Breast epithelium (tissue), 4 donors: ENCODE results near the gene BICD2. TPM values are rescaled to one million over a fixed set of nuclear protein-coding genes. Genes with fewer than 3 reads are reported as not detected.

Experiments used
- DNase-seq, 2 donors: peaks; one replicate each; pipeline ENCODE4 v3.0.0-alpha.2; 2019; ENCODE audit warnings: low spot score in 2 of 2
- H3K27ac ChIP-seq, 2 donors: fragments of 200-600 bp; sonication (generic) in 1 of 2; one replicate each; pipeline ENCODE4 v1.5.1; 2016 to 2019; ENCODE audit warnings: mild to moderate bottlenecking in 1 of 2
- H3K27me3 ChIP-seq, 2 donors: fragments of 200-600 bp; sonication (generic) in 1 of 2; one replicate each; pipeline versions ENCODE4 v1.5.1 to v1.6.0; 2017 to 2019; ENCODE audit warnings: control low read depth in 1 of 2, mild to moderate bottlenecking in 1 of 2
- H3K36me3 ChIP-seq: fragments of 200-600 bp; one replicate; pipeline ENCODE4 v1.5.1; 2019
- H3K4me1 ChIP-seq, 2 donors: fragments of 200-600 bp; sonication (generic); one replicate each; pipeline ENCODE4 v1.5.1; 2016 to 2019; ENCODE audit warnings: control low read depth in 1 of 2
- H3K4me3 ChIP-seq, 3 donors: fragments of 200-600 bp; sonication (generic); 1 replicate in 2 of 3; 2 replicates in 1 of 3; pipeline ENCODE4 v1.5.1; 2016 to 2019; ENCODE audit warnings: mild to moderate bottlenecking in 3 of 3, moderate library complexity in 2 of 3
- H3K9me3 ChIP-seq, 2 donors: fragments of 200-600 bp; sonication (generic) in 1 of 2; one replicate each; pipeline ENCODE4 v1.5.1; 2016 to 2019; ENCODE audit warnings: control low read depth in 1 of 2
- POLR2A ChIP-seq: fragments of 450-650 bp; IDR thresholded peaks from one replicate; pipeline ENCODE4 v1.6.1; 2016; ENCODE audit warnings: antibody characterized with exemption, mild to moderate bottlenecking, moderate library complexity
- POLR2AphosphoS5 ChIP-seq, 3 donors: sonication (generic); formaldehyde crosslinking; IDR thresholded peaks; one replicate each; pipeline ENCODE4 v1.6.1; 2017; ENCODE audit warnings: antibody characterized with exemption in 3 of 3
- intact Hi-C: fragments of 100-400 bp; cut with DNase I; formaldehyde crosslinking; loops from one replicate; pipeline ENCODE4 v1.15.1; 2023; ENCODE audit warnings: low total_unique reads
- total RNA-seq, 3 donors: library from RNA; depleted of rRNA; stranded (reverse); fragments of >200 nt; gene quantifications; one replicate each; pipeline ENCODE4 v1.1.0, GENCODE V29; 2016
- TF ChIP-seq, protein P1 (sequence below), 3 donors: fragments of 450-650 bp; IDR thresholded peaks; one replicate each; pipeline ENCODE4 v1.5.1; 2016 to 2017; ENCODE audit warnings: antibody characterized with exemption in 3 of 3, mild to moderate bottlenecking in 3 of 3, moderate library complexity in 3 of 3

BICD2 gene
- total RNA-seq, 3 donors from 2014 or later: 22.8 to 56.0 (median 26.5) TPM

DNA sequence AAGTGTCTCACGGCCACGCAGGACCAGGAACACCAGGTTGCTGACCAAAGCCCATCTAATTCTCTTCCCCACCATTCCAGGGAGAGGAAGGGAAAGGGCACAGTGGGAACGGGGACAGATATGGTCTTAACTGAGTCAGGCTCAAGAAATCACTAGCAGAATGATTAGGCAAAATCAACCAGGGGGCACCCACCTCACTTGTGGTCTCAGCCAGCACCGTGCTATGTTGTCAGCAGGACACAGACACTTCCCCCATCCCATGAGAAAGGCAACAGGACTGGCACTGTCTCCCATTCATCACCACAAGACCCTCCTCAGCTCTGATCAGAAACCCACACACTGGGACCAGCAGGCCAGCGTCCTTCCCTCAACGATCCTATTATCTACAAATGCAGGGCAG lies 2.9 kb downstream of the BICD2 start:
- H3K4me1 ChIP-seq: peaks cover 8 to 23% of the 10 kb centered on the region in 2 donors
- H3K27me3 ChIP-seq: no peaks in the 10 kb centered on the region
- DNase-seq: no peak
- no peak for TF ChIP-seq POLR2A
- TF ChIP-seq POLR2AphosphoS5 (IDR thresholded peaks at IDR 0.05): no peak
- TF ChIP-seq, protein P1, sequence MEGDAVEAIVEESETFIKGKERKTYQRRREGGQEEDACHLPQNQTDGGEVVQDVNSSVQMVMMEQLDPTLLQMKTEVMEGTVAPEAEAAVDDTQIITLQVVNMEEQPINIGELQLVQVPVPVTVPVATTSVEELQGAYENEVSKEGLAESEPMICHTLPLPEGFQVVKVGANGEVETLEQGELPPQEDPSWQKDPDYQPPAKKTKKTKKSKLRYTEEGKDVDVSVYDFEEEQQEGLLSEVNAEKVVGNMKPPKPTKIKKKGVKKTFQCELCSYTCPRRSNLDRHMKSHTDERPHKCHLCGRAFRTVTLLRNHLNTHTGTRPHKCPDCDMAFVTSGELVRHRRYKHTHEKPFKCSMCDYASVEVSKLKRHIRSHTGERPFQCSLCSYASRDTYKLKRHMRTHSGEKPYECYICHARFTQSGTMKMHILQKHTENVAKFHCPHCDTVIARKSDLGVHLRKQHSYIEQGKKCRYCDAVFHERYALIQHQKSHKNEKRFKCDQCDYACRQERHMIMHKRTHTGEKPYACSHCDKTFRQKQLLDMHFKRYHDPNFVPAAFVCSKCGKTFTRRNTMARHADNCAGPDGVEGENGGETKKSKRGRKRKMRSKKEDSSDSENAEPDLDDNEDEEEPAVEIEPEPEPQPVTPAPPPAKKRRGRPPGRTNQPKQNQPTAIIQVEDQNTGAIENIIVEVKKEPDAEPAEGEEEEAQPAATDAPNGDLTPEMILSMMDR (IDR thresholded peaks at IDR 0.05): no peak
- no peak overlapping the region for H3K27ac ChIP-seq
- H3K36me3 ChIP-seq: no peaks in the 10 kb centered on the region
- intact Hi-C loops: no loop called here
- H3K4me3 ChIP-seq: no peak overlapping the region
- H3K9me3 ChIP-seq: no peaks in the 10 kb centered on the region

DNA sequence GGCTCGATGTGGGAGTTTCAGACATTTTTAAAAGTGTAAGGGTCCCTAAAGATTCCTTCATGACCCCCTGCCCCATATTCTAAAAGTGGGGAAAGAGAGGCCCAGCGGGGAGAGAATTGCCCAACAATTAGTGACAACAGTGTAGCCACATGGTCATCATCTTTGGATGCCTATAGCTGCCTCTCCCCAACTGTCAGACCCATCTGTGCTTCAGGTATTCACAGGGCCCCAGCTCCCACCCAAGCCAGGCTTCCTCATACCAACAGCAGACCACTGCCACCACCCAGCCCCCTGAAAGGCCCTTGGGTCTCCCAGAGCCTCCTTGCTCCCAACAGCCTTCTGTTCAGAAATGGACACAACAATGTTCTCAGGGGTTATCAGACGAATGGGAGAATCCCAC lies 4.1 kb downstream of the BICD2 start:
- intact Hi-C loops: no loop called here
- Histone ChIP-seq H3K4me1 (peaks cover 8 to 17% of the 10 kb centered on the region in 2 donors), H3K27me3 (no peaks in the 10 kb centered on the region), H3K27ac (peak overlapping the region in 1 of 2 donors; percentile 3), H3K4me3 (no peak overlapping the region), H3K36me3 (no peaks in the 10 kb centered on the region), H3K9me3 (no peaks in the 10 kb centered on the region)
- TF ChIP-seq POLR2A (no peak), POLR2AphosphoS5 (IDR thresholded peaks at IDR 0.05) (no peak)
- TF ChIP-seq, protein P1 (IDR thresholded peaks at IDR 0.05): no peak
- DNase-seq: no peak

DNA sequence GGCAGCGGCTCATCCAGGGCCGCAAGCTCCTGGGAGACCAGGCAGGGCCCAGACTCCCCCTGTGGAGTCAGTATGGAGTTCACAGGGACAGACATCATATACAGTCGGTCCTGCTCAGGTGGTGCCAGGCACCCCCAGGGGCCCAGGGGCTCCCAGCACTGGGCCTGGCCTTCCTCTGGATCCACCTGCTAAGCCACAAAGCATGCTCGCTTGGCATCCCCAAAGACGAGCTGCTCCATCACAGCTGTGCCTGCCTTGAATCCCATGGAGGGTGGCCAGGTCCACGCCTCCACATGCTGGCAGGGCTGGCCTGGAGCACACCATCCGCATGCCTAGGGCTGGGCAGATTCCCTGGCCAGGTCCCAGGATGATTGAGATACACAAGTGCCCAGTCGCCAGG lies 4.6 kb downstream of the BICD2 start:
- no peaks in the 10 kb centered on the region for H3K9me3 ChIP-seq
- H3K4me3 ChIP-seq: no peak overlapping the region
- peak overlapping the region in 1 of 2 donors; percentile 3 for H3K27ac ChIP-seq
- intact Hi-C loops: no loop called here
- no peaks in the 10 kb centered on the region for H3K36me3 ChIP-seq
- TF ChIP-seq, protein P1 (IDR thresholded peaks at IDR 0.05): no peak
- no peaks in the 10 kb centered on the region for H3K27me3 ChIP-seq
- H3K4me1 ChIP-seq: peaks cover 8 to 17% of the 10 kb centered on the region in 2 donors
- DNase-seq: peak in 1 of 2 donors; percentile 60

DNA sequence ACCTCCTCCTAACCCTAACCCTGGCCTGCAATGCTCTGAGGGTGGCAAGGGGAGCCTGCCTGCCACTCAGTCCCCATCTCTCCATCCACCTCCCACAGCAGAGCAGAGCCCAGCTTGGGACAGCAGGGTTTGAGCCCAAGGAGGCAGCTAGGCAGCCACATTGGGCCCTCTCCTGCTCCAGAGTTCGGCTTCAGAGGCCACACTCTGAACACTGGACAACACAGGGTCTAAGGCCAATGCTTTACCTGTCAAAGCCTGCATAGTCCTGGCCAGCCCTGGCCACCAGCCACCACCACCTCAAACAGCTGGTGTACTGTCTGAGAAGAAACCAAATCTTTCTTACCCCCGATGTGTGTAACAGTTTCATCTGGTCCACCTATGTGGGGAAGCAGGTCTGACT lies 5.2 kb downstream of the BICD2 start:
- Histone ChIP-seq H3K4me1 (peaks cover 8 to 17% of the 10 kb centered on the region in 2 donors), H3K27me3 (no peaks in the 10 kb centered on the region), H3K36me3 (no peaks in the 10 kb centered on the region), H3K4me3 (no peak overlapping the region), H3K9me3 (no peaks in the 10 kb centered on the region), H3K27ac (no peak overlapping the region)
- intact Hi-C loops: no loop called here
- TF ChIP-seq POLR2AphosphoS5 (IDR thresholded peaks at IDR 0.05) (no peak), POLR2A (no peak)
- TF ChIP-seq, protein P1 (IDR thresholded peaks at IDR 0.05): no peak
- DNase-seq: no peak

DNA sequence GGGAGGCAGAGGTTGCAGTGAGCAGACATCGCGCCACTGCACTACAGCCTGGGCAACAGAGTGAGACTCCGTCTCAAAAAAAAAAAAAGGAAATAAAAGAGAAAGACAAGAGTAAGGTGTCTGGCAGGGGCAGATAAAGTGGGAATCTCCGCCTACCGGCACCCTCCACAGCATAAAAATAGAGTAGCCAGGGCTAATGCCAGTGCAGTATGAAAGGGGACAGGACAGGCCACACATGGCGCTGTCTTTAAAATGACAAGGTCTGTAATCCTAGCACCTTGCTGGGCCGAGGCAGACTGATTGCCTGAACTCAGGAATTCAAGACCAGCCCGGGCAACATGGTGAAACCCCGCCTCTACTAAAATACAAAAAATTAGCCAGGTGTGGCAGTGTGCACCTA lies 7.8 kb downstream of the BICD2 start:
- Histone ChIP-seq H3K9me3 (no peaks in the 10 kb centered on the region), H3K27me3 (no peaks in the 10 kb centered on the region), H3K27ac (no peak overlapping the region), H3K36me3 (no peaks in the 10 kb centered on the region), H3K4me1 (peaks cover 0 to 7% of the 10 kb centered on the region in 2 donors), H3K4me3 (no peak overlapping the region)
- TF ChIP-seq POLR2AphosphoS5 (IDR thresholded peaks at IDR 0.05) (no peak), POLR2A (no peak)
- TF ChIP-seq, protein P1 (IDR thresholded peaks at IDR 0.05): no peak
- DNase-seq: no peak
- intact Hi-C loops: no loop called here
